SIG-M5 treated with dmso at 0.1 percent for 504 hours (cell line): ENCODE measurements around the gene MAP2K6.
"Not testable (repeated sequence)": the region's sequence is repeated elsewhere in the genome, so short reads cannot be mapped to it uniquely, and the experiment has no call there.

Experiments used
- DNase-seq: peaks from one replicate; lab custom pipeline; 2025; ENCODE audit not compliant: unreplicated experiment; lab: John Stamatoyannopoulos, UW

MAP2K6 gene

DNA sequence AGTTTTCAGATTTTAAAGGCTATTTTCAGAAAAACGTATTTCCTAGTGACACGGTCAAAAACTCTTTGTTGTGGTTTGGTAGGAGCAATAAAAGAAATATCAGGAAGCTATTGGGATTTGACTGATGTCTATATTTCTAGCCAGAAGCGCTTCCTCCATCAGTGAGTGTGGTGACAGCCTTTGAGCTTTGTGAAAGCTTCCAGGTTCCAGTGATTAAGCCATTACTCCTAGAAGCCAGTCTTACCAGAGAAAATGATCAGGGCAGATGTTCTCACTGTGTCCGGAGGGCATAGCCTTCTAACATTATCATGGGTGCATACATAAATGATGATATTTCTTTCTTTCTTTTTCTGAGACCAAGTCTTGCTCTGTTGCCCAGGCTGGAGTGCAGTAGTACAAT is 39.6 kb downstream of the MAP2K6 start:
- DNase-seq = no peak

DNA sequence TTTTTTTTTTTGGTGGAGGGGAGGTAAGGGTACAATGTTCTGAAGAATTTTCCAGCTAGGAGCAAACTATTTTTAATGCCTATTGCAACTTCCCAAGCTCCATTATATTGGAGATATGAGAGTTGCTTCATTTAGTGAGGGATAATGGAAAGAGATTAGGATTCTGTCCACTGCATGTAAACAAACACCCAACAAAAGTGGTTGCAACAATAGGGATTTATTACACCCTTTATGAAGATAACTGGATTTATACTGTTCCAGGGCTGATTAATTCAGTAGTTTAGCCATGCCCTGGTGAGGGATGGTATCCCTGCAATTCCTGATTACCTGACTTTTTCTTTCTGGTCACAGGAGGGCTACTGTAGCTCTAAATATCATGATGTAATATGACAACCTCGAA is 40.5 kb downstream of the MAP2K6 start:
- DNase-seq = no peak

DNA sequence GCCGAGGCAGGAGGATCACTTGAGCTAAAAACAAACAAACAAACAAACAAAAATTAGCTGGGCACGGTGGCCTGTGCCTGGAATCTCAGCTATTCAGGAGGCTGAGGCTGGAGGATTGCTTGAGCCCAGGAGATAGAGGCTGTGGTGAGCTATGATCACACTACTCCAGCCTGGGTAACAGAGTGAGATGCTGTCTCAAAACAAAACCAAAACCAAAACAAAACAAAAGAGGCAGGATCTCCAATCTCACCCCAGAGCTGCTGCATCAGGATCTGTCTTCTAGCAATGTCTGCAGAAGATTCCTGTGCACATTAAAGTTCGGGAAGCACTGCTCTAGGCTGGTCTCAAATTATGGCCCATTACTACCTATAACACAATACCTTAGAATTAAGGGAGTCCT is 43.1 kb downstream of the MAP2K6 start:
- no peak for DNase-seq

DNA sequence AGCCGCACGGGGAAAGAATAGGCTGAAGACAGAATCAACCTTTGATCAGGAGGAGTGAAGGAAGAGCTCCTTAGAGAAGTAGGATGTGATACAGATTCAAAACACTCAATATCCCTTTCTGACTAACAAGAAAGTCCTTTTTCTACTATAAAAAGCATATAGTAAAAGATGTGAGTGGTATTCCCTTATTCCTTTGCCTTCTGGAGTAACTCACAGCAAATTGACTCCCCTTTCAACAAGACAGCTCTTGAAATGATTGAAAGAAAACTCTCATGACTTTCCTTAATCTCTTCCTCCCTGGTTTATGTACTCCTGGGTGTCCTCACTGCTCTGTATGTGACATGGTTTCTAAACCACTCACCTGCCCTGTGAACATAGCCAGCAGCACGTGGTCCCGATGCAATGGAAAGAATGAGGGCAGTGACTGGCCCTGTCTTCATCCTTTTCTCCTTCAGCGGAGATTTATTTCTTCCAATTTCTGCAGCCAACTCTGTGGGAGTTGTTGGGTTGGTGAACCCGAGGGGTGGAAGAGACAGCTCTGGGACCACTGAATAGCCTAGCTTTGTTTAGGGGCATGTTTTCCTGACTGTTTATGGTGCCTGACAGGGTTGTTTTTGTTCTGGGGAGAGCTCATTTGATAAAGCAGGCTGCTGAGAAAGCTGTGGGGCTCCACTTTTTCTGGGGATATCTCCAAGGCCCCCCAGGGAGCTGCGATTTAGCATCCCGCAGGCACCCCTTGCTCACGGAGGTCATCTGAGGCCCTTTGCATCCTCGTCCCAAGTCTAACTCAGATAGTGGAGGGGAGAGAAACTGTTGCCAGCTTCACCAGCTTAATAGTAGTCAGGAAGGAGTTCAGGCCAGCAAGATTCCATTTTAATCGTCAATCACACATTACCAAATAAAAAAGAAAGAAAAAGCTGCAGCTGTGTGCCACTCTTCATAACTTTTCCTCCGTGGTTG is 46.7 kb downstream of the MAP2K6 start:
- no peak for DNase-seq

DNA sequence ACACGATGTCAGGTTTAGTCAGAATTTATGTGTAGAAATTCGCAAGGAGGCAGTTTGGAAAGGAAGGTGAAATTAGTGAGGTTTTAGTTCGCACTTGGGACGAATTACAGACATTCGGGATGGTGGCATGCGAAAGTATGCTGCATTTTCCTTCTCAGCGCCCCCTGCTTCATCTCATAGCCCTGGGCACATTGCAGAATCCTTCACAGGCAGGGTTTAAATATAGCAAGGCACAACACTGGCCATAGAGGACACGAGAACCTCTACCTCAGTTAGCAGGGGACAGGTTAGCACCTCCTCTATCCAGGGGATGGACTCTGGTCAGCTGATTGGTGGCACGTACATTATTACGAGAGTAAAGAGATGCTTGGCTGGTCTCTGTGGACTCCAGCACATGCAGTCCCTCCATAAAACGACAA is 47.5 kb downstream of the MAP2K6 start:
- no peak for DNase-seq

DNA sequence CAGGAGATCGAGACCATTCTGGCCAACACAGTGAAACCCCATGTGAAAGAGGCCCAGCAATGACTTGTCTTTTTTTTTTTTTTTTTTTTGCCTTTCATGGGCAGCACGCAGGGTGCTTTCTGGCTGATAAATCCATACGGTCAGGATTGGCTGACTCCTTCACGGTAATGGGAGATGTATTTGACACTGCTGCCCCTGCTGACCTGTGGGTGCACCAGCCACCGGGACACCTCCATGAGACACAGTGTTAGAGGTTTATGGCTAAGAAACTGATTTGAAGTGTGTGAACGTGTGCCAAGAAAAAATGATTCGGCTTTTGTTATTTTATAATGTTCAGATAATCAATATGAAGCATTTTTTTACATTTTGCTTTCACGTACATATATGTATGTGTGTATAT is 48.4 kb downstream of the MAP2K6 start:
- no peak for DNase-seq

DNA sequence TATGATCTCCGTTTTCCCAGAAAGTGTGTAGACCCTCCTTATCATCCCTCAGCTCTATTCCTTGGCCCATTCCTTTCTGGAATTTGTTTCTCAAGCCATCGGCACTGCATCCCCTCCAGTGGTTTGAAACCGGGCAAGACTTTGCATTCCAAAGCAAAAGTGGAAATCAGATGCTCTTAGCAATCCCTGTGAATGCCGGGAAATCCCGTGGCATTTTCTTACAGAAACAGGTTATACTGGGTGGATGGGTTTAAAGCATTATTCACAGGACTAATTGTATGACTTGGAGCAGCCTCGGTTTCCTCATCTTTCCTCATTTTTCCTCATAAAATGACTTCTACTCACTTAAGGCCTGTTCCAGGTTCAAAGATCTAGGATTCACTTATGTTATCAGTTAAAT is 52.0 kb downstream of the MAP2K6 start:
- no peak for DNase-seq

DNA sequence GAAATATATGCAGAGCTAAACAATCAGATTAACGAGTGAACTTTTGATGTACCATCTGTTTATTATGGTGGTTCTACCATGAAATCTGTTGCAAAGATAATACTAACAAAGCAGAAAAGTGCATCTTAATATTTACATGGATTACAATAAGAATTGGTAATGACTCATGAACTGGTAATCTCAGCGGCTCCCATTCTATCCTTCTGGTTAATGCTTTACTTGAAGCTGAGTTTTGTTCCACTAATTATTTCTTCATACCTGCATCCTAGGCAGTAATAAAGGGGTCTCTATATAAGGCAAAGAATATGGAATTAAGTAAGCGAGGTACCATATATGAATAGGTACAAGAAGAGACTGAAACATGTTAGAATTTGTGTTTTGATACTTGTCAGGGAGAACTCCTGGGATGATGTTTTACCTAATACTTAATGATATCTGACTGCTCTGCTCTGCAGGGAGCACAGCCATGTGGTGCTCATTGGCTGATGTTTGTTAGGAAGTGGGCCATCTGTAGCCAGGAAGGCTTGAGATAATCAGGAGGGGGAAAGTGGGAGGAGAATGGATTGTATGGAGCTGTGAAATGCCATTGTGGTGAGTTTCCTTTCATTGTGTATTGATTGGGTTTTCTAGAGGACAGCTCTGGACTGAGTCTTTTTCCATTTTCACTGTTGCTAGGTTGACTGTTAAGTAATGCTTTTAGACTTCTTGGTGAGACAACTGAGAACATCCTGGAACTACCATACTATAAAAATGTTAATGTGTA is 52.6 kb downstream of the MAP2K6 start:
- DNase-seq = no peak

DNA sequence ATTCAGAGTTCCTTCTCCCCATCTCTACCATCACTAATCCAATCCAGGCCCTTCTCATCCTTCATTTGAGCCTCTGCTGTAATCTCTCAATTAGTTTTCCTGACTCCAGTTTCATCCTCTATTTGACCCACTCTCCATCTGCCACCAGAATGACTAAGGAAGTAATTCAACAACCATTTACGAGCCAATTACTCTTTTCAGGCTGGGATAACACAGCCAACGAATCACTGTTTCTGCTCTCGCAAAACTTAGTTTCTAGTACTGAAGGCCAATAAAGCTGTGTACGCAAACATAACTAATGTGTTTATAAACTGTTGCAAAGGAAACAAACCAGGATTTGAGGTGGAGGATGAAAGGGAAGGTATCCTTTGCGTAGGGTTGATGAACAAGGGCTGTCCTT is 53.7 kb downstream of the MAP2K6 start:
- no peak for DNase-seq

DNA sequence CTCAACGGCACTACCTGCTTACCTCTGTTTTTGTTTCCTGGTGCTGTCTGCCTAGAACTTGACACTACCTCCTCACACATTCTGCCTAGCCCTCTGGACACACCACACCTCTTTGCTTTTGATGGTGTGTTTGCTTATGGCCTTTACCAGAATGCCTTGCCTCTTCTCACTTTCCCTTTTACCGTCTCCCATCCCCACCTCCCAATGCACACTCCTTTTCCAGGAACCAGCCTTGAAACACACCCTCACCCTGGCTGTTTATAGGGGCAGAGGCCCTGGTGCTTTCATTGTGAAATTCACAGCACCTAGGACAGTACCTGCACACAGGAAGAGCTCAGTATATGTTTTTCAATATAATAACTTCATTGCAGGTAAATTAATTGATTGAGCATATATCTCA is 56.2 kb downstream of the MAP2K6 start:
- DNase-seq = no peak

DNA sequence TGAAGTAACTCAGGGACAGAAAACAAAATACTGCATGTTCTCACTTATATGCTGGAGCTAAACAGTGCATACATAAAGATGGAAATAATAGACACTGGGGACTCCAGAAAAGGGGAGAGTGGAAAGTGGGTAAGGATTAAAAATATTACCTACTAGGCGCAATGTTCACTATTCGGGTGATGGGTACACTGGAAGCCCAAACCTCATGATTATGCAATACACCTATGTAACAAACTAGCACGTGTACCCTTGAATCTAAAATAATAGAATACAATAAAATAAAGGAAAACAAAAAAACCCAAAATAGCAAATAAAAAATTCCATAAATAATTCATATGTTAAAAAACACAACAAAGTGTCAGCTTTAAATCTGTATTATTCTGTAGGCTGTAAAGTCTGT is 56.9 kb downstream of the MAP2K6 start:
- no peak for DNase-seq

DNA sequence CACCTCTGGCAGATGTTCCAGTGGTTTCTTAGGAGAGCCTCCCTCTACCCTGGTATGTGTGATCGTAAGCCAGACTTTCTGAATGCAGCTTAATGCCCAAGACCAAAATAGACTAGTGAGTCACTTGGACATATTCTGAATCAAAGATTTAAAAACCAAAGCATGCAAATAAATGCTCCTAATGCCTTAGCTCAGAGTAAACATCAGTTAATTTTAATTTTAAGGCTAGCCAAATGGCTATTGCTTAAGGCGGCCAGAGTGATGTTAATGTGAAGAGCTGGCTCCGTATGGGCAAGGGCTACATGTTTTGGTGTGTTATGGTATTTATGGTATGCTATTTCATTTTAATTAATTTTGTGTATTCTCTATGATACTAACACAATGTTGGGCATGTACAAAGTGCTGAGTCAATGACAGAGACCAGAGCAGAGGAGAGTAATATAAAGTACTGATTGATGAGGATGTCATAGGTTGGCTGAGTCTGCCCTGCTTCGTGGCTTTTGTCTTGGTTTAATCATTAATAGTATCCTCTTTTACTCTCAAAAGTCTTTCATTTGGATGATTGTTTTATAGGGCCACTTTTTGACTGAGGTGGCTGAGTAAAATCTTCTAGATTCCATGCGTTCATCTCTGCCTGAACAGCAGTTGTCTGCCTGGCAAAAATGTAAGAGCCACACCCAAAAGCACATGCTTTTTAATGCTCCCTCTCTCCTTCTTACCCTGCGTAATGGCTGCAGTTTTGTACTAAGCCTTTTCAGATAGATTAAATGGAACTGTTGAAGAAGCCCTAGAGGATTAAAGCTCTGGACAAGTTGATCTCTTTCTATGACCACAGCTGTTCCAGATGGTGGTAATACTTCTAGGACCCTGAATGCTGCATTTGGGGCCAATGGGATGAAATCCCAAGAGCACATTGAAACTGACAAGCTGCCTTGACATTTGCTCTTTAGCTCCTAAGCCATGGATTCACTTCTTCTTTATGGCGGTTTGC is 59.6 kb downstream of the MAP2K6 start:
- DNase-seq = no peak

DNA sequence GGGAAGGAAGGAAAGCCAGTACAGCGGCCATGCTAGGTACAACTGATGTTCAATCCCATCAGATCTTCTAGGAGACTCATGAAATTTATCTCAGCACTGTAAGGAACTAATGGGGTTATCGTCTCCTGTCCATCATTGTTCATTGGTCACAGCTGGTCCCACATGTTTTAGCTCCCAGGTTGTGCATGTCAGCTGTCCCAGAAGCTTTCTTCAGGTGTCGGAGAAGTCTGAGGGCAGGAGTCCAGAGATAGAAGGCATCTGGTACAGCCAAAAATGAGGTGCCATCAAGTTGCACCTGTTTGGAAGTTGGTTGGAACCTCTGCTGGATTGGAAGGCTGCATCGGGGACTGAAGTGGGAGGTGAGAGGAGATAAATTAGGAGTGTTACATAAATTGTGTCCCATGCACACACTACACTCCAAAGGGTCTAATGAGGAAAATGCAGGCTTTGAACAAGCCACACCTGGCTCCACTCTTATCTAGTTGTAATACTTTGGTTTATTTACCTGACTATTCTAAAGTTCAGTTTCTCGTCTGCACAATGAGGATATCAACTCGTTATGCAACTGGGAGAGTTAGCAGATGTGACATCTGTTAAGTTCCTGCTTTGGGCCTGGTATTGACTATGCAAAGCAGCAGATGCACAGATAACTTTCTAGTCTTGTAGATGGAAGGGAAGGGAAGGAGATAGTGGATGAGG is 62.9 kb downstream of the MAP2K6 start:
- no peak for DNase-seq

DNA sequence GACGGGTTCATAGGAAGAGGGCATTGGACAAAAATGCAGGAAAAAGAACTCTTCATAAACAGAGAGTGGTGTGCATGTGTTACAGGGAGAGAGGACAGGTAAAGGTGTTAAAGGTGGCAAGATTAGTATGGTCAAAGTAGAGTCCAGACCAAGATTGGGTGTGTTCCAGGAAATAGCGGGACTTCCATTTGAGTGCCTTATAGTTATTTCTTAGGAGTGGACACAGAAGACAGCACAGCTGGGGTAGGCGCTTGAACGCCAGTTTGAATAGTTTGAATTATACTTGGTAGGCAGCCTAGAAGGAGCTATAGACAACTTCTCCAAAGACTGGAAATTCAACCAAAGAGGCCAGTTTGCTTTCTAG is 63.4 kb downstream of the MAP2K6 start:
- no peak for DNase-seq

DNA sequence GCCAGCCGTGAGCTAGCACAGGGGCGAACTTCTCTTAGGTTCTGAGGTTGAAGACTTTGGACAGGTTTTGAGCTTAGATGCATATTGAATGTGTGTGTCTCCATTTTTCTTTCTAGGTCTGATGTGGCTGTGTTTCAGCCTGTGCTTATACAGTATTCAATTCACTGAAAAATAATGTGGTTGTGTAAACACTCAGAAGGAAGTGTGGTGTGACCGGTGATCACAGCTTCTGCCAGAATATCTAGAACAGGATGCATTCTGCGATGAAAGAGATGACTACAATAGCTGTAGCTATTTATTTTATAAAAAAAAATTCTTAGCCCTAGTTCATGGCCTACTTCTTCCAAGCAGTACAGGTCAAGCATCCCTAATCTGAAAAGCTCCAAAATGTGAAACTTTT is 64.4 kb downstream of the MAP2K6 start:
- DNase-seq = no peak

DNA sequence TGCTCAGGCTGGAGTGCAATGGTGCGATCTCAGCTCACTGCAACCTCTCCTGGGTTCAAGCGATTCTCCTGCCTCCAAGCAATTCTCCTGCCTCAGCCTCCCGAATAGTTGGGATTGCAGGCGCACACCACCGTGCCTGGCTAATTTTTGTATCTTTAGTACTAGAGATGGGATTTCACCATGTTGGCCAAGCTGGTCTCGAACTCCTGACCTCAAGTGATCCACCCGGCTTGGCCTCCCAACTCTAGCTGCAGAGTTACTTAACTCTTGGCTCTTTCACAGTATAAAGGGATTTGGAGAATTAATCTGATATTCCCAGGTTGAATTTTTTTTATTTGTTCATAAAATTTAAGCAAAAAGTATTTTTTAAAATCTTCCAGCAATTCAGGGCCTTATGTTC is 65.3 kb downstream of the MAP2K6 start:
- not testable (repeated sequence) for DNase-seq

DNA sequence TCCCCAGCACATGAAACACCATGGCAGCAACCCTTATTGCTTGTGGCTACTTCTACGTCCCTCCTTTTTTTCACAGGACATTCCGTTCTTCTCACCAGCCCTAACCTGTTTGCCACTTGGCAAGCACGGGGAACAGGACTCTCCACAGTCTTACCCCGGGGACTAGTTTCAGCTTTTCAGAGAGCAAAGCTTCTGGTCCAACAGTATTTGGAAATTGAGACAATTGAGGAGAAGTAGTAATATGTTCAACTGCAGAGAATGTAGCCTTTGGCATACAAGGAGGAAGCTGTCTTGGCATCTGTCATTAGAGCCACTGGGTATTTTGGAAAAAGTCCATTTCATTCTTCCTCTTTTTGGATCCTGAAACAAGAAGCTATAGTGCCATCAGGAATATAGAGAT is 65.7 kb downstream of the MAP2K6 start:
- DNase-seq = no peak

DNA sequence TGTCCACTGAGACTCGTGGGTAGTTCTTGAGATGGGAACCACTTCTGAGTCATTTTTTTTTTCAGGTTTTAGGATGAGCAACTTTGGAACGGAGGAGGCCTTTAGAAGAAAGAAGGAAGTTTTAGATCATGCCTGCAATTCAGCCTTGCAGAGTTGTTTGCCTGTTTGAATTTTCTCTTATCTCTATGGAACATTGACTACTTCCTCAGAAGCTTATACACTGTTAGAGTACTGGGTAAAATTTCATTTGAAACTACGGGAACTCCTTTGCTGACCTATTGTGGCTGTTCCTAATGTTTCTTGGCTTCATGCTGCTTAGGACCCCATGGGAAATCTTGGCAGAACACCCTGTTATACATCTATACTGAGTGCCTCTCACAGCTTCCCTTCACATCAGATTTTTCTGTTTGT is 70.8 kb downstream of the MAP2K6 start:
- DNase-seq = no peak

DNA sequence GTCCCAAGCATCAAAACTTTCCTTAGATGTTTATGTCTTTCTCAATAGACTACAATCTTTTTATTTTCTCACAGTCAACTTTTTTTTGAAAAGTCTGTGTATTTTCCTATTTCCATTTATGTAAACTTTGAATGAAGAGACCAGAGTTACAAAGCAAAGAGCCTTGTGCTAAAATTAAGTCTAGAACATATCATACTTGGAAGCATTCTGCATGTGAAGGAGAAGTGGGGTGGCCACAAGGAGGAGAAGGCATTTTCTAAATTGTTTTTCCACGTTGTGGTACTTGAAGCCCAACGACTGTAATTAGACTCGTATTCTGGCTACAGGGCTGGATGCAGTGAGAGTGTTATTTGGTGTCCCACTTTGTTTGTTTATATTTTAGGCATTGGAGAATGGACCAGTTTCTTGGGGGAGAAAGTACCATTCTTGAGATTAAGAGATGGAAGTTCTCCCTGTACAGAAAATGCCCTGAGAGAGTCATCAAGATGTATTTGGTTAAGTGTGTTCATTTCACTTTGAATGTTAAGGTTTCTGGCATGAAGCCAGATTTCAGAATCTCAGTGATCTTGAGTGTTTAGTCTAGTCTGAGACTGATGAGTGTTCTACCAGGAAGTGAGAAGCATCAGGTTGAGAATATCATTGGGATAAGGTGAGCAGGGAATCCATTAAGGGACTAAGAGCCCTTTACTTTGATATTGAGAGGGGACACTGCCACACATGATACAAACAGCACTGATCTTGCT is 71.6 kb downstream of the MAP2K6 start:
- no peak for DNase-seq
